Type B pancreatic cell (in vitro differentiated cells): Measurements from ENCODE around the gene ATF6B. TPM values are rescaled to one million over a fixed set of nuclear protein-coding genes. Genes with fewer than 3 reads are reported as not detected.

Experiments used
- DNase-seq: peaks from one replicate; pipeline ENCODE4 v3.0.0; 2021; ENCODE audit warnings: mixed read lengths; ENCODE audit not compliant: unreplicated experiment; ENCODE audit errors: extremely low spot score
- H3K27ac Mint-ChIP-seq: 2 replicates; pipeline ENCODE4 v1.8.0; 2021; ENCODE audit warnings: mild to moderate bottlenecking, mixed read lengths
- H3K27me3 Mint-ChIP-seq: 2 replicates; pipeline ENCODE4 v1.8.0; 2021; ENCODE audit warnings: mixed read lengths
- H3K36me3 Mint-ChIP-seq: 2 replicates; pipeline ENCODE4 v1.8.0; 2021; ENCODE audit warnings: mixed read lengths
- H3K4me1 Mint-ChIP-seq: one replicate; pipeline ENCODE4 v1.8.0; 2021; ENCODE audit warnings: mixed read lengths; ENCODE audit not compliant: unreplicated experiment
- H3K4me3 Mint-ChIP-seq: 2 replicates; pipeline ENCODE4 v1.8.0; 2021; ENCODE audit warnings: mild to moderate bottlenecking, mixed read lengths
- H3K9me3 Mint-ChIP-seq: 2 replicates; pipeline ENCODE4 v1.8.0; 2021; ENCODE audit warnings: mixed read lengths
- total RNA-seq: library from RNA; stranded (reverse); gene quantifications from 2 replicates; pipeline ENCODE4 v1.2.1, GENCODE V29; 2021; ENCODE audit warnings: low replicate concordance
- TF ChIP-seq, protein P1 (sequence below): fragments of 200-600 bp; sonication (generic); conservative IDR thresholded peaks from 2 replicates; pipeline ENCODE4 v1.5.0; 2021; ENCODE audit warnings: antibody characterized with exemption, mild to moderate bottlenecking

ATF6B gene
- total RNA-seq, 1 donor from 2014 or later, result 95.8 TPM

DNA sequence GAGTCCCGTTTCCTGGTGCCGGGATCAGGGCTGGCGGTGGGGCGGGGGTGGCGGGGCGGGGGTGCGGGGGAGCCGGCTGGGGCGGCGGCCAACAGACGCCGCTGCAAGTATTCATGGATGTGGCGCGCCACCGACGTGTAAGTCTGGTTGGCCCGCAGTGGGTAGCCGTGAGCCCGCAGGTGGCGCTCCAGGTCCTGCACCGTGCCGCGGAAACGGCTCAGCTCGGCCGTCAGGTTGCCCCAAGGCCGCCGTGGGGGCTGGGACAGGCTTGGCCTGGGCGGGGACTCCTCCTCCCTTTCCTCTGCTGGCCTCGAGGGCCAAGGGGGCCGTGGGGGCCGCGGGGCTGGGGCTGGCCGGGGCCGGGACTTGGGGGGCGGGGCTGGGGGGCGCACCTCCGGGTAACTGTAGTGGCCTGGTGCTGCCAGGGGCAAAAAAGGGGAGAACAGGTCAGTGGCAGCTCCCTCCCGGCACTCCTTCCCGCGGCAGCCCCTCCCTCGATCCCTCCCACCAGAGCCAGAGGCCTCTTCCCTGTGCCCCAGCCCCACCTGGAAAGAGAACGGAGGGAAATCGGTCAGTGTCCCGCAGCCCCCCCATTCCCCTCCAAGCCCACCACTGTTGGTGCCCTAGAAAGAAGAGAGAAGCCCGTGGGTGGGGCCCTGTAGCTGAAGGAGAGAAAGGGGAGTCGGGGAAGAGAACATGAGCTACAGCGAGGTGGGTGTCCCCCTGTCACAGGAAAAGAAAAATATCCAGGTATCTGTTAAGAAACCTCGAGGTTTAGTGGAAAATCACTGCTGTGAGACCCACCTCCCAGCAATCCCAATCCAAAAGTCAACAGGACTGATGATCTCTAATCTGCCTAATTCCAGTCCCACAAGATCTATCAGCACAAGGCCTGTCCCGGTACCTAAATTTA is 40.2 kb downstream of the ATF6B start:
- peaks cover 36% of the 10 kb centered on the region for H3K27me3 Mint-ChIP-seq
- TF ChIP-seq, protein P1, sequence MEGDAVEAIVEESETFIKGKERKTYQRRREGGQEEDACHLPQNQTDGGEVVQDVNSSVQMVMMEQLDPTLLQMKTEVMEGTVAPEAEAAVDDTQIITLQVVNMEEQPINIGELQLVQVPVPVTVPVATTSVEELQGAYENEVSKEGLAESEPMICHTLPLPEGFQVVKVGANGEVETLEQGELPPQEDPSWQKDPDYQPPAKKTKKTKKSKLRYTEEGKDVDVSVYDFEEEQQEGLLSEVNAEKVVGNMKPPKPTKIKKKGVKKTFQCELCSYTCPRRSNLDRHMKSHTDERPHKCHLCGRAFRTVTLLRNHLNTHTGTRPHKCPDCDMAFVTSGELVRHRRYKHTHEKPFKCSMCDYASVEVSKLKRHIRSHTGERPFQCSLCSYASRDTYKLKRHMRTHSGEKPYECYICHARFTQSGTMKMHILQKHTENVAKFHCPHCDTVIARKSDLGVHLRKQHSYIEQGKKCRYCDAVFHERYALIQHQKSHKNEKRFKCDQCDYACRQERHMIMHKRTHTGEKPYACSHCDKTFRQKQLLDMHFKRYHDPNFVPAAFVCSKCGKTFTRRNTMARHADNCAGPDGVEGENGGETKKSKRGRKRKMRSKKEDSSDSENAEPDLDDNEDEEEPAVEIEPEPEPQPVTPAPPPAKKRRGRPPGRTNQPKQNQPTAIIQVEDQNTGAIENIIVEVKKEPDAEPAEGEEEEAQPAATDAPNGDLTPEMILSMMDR, result peak; percentile 68
- peaks cover 3% of the 10 kb centered on the region for H3K36me3 Mint-ChIP-seq
- no peaks in the 10 kb centered on the region for H3K9me3 Mint-ChIP-seq
- no peak overlapping the region for H3K27ac Mint-ChIP-seq
- H3K4me1 Mint-ChIP-seq, result peaks cover 9% of the 10 kb centered on the region
- DNase-seq, result peak; percentile 80
- H3K4me3 Mint-ChIP-seq, result peak overlapping the region; percentile 47

DNA sequence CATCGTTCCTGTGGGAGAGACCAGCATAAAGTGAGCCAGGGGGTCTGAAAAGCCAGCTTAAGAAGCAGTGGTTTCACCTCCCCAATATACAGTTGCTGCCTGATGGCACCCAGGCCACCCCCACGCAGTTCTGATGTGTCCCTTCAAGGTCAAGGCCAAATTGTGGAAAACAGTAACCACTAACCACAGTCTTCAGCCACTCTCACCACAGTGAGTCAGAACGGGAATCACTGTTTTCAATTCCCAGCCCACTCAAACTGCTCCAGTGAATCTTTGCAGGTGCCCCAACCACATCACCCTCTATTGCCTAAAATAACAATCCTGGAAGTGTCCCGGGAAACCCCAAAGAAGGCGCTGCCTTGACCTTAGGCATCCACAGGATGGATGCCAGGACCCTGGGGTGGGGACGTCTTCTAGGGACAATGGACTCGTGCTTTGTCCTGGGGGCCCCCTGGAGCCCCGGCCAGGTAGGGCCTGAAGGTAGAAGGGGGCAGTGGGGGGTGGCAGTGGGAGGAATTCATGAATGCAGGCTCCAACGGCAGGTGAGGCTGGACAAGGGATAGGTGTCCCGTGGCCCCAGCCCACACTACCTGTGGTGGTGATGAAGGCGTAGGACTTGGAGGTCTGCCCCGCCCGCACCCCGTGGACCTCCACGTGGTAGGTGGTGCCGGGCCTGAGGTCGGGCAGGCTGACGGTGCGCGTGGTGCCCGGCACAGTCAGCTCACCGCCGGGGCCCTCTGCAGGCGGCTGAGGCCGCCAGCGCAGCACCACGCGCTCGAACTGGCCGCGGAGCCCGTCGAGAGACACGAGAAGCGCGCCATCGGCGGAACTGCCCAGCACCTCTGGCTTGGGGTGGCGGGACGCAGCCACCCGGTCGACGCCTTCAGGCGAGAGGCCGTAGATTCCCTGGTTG is 41.1 kb downstream of the ATF6B start:
- Mint-ChIP-seq H3K4me3 (peak overlapping the region; percentile 54), H3K27ac (no peak overlapping the region), H3K4me1 (peaks cover 9% of the 10 kb centered on the region), H3K27me3 (peaks cover 36% of the 10 kb centered on the region), H3K9me3 (no peaks in the 10 kb centered on the region), H3K36me3 (peaks cover 3% of the 10 kb centered on the region)
- TF ChIP-seq, protein P1, result no peak
- no peak for DNase-seq

DNA sequence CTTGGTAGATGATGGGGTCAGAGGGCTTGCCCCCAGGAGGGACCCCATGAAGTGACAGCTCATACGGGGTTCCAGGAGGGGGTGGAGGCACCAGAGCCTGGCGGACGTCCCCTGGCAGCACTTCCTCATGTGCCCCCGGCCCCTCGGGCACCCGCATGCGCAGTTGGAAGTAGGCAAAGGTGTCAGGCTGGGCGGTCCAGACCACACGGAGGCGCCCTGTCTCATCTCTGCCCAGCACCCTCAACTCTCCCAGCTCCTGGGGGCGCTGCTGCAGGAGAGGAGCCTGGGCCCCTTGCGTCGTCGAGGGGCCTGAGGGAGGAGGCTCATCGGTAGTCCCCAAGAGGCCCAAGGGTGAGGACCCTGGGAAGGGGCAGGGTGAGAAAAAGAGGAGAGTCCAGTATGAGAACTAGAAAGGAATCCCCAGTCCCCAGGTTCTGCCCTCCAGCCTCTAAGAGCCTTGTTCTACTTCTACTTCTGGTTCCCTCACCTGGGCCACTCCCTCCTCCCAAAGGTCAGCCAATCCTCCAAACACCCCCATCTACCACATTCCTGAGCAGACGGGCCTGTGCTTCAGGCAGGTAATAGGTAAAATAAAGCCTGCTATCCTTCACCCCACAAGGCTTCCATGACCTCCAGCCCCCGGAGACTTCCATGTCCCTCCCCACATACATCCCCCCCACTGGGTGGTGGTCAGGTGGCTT is 42.1 kb downstream of the ATF6B start:
- DNase-seq, result no peak
- Mint-ChIP-seq H3K27me3 (peaks cover 36% of the 10 kb centered on the region), H3K36me3 (peaks cover 3% of the 10 kb centered on the region), H3K4me3 (peak overlapping the region; percentile 54), H3K27ac (peak overlapping the region; percentile 26), H3K4me1 (peaks cover 9% of the 10 kb centered on the region), H3K9me3 (no peaks in the 10 kb centered on the region)
- TF ChIP-seq, protein P1, result no peak

DNA sequence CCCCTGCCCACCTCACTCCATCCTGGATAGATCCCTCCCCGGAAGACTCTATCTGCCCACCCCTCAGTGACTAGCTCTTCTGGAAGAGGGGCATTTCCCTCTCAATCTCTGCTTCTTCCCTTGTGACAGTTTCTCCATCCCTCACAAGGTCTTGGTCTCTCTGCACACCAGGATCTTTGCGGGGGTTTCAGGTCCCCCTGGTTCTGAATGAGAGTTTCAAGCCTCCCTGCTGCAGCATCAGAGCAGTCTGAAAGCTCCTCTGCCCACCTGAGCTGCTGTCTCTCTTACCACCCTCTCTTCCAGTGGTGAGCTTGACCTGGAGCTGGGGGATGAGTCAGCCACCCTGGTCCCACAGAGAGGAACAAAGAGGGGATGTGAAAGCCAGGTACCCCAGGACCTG is 43.3 kb downstream of the ATF6B start:
- H3K4me3 Mint-ChIP-seq, result no peak overlapping the region
- peaks cover 3% of the 10 kb centered on the region for H3K36me3 Mint-ChIP-seq
- H3K27me3 Mint-ChIP-seq, result peaks cover 32% of the 10 kb centered on the region
- peaks cover 9% of the 10 kb centered on the region for H3K4me1 Mint-ChIP-seq
- TF ChIP-seq, protein P1, result no peak
- H3K9me3 Mint-ChIP-seq, result no peaks in the 10 kb centered on the region
- no peak for DNase-seq
- no peak overlapping the region for H3K27ac Mint-ChIP-seq
